GM21526 (cell line): ENCODE measurements around the gene SIGLEC10.
"Not testable (repeated sequence)": the region's sequence is repeated elsewhere in the genome, so short reads cannot be mapped to it uniquely, and the experiment has no call there.

Source experiments
- ATAC-seq: cut with Tn5 transposase; IDR thresholded peaks from one replicate; pipeline ENCODE4 v1.9.1; 2021; ENCODE audit warnings: moderate library complexity; ENCODE audit not compliant: unreplicated experiment, low FRiP score

The SIGLEC10 gene

GRCh38 chr19:51440052-51440451 is 22.6 kb upstream of the SIGLEC10 start:
- no peak for ATAC-seq

DNA sequence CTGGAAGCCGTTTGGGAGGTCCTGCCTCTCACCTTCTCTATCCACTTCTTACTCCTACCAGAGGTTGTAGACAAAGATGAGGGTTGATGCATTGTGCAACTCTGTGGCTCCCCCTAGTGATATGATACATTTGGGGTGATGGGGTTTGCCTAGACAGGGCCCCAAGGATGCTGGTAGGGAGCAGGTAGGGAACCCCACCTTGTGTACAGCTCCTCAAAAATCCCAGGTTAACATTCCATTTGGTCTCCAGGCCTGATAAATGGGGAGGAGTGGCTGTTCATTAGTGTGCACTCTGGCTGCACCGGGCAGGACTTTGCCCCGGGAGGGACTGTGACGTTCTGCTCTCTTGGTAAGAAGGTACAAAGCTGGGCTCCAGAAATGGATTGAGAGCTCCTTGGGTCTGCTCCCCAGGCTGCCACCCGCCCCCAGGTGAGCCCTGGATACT is 21.6 kb upstream of the SIGLEC10 start:
- ATAC-seq = no peak

DNA sequence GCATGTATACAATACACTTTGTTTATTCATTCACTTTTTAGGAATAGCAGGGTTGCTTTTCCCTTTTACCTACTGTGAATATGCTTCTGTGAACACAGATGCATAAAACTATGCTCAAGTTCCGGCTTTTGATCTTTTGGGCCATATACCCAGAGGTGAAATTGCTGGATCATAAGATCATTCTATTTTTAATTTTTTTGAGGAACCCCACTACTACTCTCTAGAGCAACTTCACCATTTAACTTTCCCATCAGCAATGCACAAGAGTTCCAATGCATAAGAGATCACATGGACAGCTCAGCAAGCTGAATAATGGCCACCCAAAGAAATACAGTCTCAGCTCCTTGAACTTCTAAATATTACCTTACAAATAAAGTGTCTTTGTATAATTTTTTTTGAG is 17.0 kb upstream of the SIGLEC10 start:
- ATAC-seq = no peak

DNA sequence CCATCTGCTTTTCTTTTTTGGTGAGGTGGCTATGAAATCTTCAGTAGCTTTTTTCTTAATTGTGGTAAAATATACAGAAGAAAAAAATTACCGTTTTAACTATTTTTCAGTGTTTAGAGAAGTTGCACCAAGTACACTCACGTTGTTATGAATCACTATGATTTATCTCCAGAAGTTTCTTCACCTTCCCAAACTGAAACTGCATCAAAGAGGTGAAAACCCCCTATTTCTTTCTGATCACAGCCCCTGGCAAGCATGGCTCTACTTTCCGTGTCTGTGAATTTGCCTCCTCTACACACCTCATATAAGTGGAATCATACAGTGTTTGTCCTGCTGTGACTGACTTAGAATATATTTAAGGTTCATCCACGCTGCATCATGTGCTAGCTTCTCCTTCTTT is 15.6 kb upstream of the SIGLEC10 start:
- no peak for ATAC-seq

GRCh38 chr19:51431124-51431523 is 13.7 kb upstream of the SIGLEC10 start:
- no peak for ATAC-seq

DNA sequence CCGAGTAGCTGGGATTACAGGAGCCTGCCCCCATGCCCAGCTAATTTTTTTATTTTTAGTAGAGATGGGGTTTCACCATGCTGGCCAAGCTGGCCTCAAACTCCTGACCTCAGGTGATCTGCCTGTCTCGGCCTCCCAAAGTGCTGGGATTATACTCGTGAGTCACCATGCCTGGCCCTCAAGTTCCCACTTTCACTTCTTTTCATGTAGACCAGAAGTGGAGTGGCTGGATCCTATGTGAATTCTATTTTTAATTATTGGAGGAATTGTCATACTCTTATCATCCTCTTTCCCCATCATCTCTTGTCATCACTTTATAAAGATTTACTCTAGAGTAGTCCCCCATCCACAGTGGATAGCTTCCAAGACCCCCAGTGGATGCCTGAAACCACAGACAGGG is 12.8 kb upstream of the SIGLEC10 start:
- ATAC-seq = no peak

DNA sequence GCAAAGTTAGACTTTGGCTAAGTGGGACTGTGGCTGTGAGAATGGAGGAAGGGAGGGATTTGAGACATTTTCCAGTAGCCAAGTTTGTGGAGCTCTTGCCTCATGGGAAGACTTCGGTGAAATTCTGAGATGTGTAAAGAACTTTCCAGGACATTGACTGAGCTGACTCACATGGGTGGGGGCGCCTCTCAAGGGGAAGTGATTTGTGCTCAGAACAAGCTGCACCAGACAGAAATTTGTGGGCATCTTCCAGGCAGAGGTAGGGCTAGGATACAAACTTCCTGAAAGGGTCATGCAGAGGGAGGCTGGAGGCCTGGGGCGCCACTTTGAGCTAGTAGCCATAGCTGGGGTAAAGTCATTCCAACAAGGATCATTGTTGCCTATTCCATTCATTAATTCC is 9.8 kb upstream of the SIGLEC10 start:
- ATAC-seq = no peak

- ATAC-seq = no peak
Measured at GRCh38 chr19:51422053-51422448, 4.6 kb upstream of the SIGLEC10 start.

- ATAC-seq = no peak
Measured at GRCh38 chr19:51421229-51422052, 4.0 kb upstream of the SIGLEC10 start.

GRCh38 chr19:51420511-51420910 is 3.1 kb upstream of the SIGLEC10 start:
- ATAC-seq = not testable (repeated sequence)

- no peak for ATAC-seq
Measured at GRCh38 chr19:51418707-51419106, 1.3 kb upstream of the SIGLEC10 start.

GRCh38 chr19:51417810-51418157 is 342 bp upstream of the SIGLEC10 start:
- peak; percentile 12 for ATAC-seq

DNA sequence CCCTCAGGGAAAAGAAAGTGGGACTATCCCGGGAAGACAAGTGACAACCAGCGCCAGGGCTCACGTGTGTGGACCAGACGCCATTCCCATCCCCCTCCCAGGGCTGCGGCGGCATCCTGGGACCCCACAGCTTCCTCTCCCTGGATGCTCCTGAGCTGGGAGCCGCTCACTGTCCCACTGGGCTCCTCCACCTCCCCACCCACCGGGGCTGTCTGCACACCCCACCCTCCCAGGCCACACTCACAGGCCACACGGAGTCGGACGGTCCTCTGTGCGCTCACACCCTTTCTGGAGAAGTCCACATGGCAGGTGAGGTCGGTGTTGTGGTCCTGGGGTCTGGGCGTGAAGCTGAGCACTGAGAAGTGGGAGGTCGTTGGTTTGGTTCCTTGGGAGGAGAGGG is 1.0 kb downstream of the SIGLEC10 start:
- ATAC-seq = not testable (repeated sequence)

DNA sequence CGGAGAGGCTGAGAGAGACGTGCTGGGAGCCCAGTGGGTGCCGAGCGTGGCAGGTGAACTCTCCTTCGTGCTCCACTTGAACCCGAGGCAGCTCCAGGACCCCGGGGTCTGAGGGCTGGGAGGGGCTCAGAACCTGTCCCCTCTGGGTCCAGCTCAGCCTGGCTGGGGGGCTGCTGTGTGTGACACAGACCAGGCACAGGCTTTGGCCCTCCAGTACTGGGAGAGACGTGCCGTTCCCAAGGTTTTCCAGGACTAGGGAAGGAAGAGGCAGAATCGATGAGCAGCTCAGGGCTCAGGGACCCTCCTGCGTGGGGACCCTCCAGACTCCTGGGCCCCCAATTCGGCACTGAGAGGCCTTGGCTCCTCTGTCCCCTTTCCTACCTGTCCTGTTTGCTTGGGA is 2.3 kb downstream of the SIGLEC10 start:
- ATAC-seq = no peak

GRCh38 chr19:51410950-51411748 is 6.3 kb downstream of the SIGLEC10 start:
- ATAC-seq = no peak

GRCh38 chr19:51407511-51408131 is 9.8 kb downstream of the SIGLEC10 start:
- ATAC-seq = no peak

DNA sequence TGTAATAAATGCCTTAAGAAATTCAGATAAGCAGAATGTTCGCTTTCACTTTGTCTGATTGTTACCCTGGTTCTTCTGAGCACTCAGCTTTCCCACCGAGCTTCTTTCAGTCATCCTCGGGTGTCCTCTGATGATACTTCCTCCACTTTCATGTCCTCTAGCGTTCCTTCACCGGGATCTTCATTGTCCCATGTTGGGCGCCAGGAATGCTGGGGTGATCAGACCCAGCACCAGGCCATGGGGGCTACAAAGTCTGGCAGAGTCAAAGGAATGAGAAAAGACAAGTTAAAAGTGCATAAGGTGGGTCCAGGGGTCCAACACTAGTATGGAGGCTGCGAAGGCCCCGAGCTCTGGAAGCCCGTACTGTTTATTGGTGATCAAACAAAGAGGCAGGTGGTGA is 15.3 kb downstream of the SIGLEC10 start:
- ATAC-seq = no peak

DNA sequence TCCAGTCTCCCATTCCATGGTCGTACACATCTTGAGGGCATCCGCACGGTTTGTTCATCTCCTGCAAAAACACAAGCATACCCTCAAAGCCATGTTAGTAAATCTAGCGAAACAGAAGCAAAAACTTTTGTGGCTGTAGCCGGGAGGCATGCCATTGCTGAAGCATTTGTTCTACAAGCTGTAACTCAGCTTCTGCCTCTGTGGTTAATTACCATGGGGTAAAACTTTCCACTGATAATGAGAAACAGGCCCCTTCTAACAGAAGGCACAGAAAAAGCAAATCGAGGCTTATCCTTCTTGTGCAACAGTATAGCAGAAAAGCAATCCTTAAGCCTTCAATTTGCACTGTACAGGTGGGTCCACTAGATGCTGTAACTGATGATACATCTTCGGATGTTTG is 17.5 kb downstream of the SIGLEC10 start:
- ATAC-seq = not testable (repeated sequence)

GRCh38 chr19:51399231-51399630 is 18.2 kb downstream of the SIGLEC10 start:
- ATAC-seq = no peak

- no peak for ATAC-seq
Measured at GRCh38 chr19:51398096-51398704, 19.2 kb downstream of the SIGLEC10 start.

DNA sequence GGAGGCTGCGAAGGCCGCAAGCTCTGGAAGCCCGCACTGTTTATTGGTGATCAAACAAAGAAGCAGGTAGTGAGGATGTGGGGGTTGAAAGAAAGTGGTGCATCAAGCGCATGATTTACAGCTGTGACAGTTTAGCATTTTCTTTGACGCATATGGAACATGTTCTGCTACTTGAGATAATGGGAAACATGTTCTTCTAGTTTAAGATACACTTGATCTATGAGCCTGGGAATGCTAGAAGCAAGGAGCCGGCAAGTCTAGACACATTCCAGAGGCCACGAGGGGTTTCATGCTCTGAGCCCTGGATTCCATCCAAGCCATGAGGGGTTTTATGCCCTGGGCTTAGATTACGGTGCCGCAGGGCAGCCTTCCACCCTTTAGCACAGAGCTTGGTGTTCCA is 20.0 kb downstream of the SIGLEC10 start:
- ATAC-seq = not testable (repeated sequence)
